Ishikawa (cell line): ENCODE measurements around the gene MAP4K4.

Experiments used
- CEBPB ChIP-seq: IDR thresholded peaks from 2 replicates; pipeline ENCODE4 v1.6.1; 2012
- CREB1 ChIP-seq: IDR thresholded peaks from 2 replicates; pipeline ENCODE4 v1.6.1; 2012; ENCODE audit warnings: low read depth
- EGR1 ChIP-seq: IDR thresholded peaks from 2 replicates; pipeline ENCODE4 v1.6.1; 2012
- EP300 ChIP-seq: IDR thresholded peaks from 2 replicates; pipeline ENCODE4 v1.6.1; 2012; ENCODE audit warnings: borderline replicate concordance
- FOXM1 ChIP-seq: IDR thresholded peaks from 2 replicates; pipeline ENCODE4 v1.6.1; 2012; ENCODE audit warnings: low read depth, borderline replicate concordance
- RAD21 ChIP-seq: IDR thresholded peaks from 2 replicates; pipeline ENCODE4 v1.6.1; 2012; ENCODE audit warnings: low read depth
- TAF1 ChIP-seq: IDR thresholded peaks from 2 replicates; pipeline ENCODE4 v1.6.1; 2012; ENCODE audit warnings: low read depth, mild to moderate bottlenecking
- TCF12 ChIP-seq: IDR thresholded peaks from 2 replicates; pipeline ENCODE4 v1.6.1; 2012; ENCODE audit warnings: low read depth
- YY1 ChIP-seq: IDR thresholded peaks from 2 replicates; pipeline ENCODE4 v1.6.1; 2012; ENCODE audit warnings: low read depth
- TF ChIP-seq, protein P1 (sequence below): IDR thresholded peaks from 2 replicates; pipeline ENCODE4 v1.6.1; 2012; ENCODE audit warnings: low read depth, mild to moderate bottlenecking

- no peak for TF ChIP-seq FOXM1
- TF ChIP-seq, protein P1, sequence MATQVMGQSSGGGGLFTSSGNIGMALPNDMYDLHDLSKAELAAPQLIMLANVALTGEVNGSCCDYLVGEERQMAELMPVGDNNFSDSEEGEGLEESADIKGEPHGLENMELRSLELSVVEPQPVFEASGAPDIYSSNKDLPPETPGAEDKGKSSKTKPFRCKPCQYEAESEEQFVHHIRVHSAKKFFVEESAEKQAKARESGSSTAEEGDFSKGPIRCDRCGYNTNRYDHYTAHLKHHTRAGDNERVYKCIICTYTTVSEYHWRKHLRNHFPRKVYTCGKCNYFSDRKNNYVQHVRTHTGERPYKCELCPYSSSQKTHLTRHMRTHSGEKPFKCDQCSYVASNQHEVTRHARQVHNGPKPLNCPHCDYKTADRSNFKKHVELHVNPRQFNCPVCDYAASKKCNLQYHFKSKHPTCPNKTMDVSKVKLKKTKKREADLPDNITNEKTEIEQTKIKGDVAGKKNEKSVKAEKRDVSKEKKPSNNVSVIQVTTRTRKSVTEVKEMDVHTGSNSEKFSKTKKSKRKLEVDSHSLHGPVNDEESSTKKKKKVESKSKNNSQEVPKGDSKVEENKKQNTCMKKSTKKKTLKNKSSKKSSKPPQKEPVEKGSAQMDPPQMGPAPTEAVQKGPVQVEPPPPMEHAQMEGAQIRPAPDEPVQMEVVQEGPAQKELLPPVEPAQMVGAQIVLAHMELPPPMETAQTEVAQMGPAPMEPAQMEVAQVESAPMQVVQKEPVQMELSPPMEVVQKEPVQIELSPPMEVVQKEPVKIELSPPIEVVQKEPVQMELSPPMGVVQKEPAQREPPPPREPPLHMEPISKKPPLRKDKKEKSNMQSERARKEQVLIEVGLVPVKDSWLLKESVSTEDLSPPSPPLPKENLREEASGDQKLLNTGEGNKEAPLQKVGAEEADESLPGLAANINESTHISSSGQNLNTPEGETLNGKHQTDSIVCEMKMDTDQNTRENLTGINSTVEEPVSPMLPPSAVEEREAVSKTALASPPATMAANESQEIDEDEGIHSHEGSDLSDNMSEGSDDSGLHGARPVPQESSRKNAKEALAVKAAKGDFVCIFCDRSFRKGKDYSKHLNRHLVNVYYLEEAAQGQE = no peak
- TF ChIP-seq YY1 = no peak
- TF ChIP-seq RAD21 = no peak
- no peak for TF ChIP-seq EP300
- no peak for TF ChIP-seq CEBPB
- TF ChIP-seq TCF12 = no peak
- no peak for TF ChIP-seq EGR1
- no peak for TF ChIP-seq TAF1
- TF ChIP-seq CREB1 = no peak
Observed at GRCh38 chr2:101733257-101733993, 35.9 kb downstream of the MAP4K4 start.
